WTC11 (cell line): ENCODE measurements around the gene MRPS23. TPM values are rescaled to one million over a fixed set of nuclear protein-coding genes. Genes with fewer than 3 reads are reported as not detected.
A peak's percentile ranks its signal among the peaks of the same experiment; 100 is the strongest.

Experiments
- ATAC-seq: fragments of 200-7000 bp; cut with Tn5 transposase; 2 replicates; pipeline ENCODE4 v1.10.0; 2021; ENCODE audit warnings: mild to moderate bottlenecking, moderate library complexity
- CTCF ChIA-PET: fragments of 300-600 bp; sonication (Branson Sonifier 250); formaldehyde crosslinking; loops from one replicate; lab custom pipeline; 2021; ENCODE audit warnings: antibody characterized with exemption; lab: Charles Lee
- POLR2A ChIA-PET: fragments of 350-600 bp; sonication (Branson Sonifier 250); formaldehyde crosslinking; loops from one replicate; lab custom pipeline; 2021; ENCODE audit warnings: antibody characterized with exemption; lab: Charles Lee
- DNase-seq: peaks from one replicate; pipeline ENCODE4 v3.0.0; 2021; ENCODE audit warnings: low spot score
- H3K27ac Mint-ChIP-seq: 2 replicates; pipeline ENCODE4 v1.8.0; 2021; ENCODE audit warnings: mixed read lengths
- H3K27me3 Mint-ChIP-seq: 2 replicates; pipeline ENCODE4 v1.8.0; 2021; ENCODE audit warnings: low read depth, mild to moderate bottlenecking, moderate library complexity, mixed read lengths
- H3K36me3 Mint-ChIP-seq: 2 replicates; pipeline ENCODE4 v1.8.0; 2021; ENCODE audit warnings: mixed read lengths
- H3K4me1 Mint-ChIP-seq: 2 replicates; pipeline ENCODE4 v1.8.0; 2022; ENCODE audit warnings: mixed read lengths
- H3K4me3 Mint-ChIP-seq: 2 replicates; pipeline ENCODE4 v1.8.0; 2021; ENCODE audit warnings: mild to moderate bottlenecking, moderate library complexity, mixed read lengths
- H3K9me3 Mint-ChIP-seq: 2 replicates; pipeline ENCODE4 v1.8.0; 2021; ENCODE audit warnings: mixed read lengths
- ARID4B ChIP-seq: sonication (generic); formaldehyde crosslinking; IDR thresholded peaks from 2 replicates; pipeline ENCODE4 v1.8.0; 2023; ENCODE audit warnings: missing genetic modification reagents, mild to moderate bottlenecking, borderline replicate concordance
- ESRRA ChIP-seq: sonication (generic); formaldehyde crosslinking; IDR thresholded peaks from 2 replicates; pipeline ENCODE4 v1.8.1; 2022; ENCODE audit warnings: mild to moderate bottlenecking, missing genetic modification reagents, borderline replicate concordance
- FOXK1 ChIP-seq: sonication (generic); formaldehyde crosslinking; IDR thresholded peaks from 2 replicates; pipeline ENCODE4 v1.8.0; 2022; ENCODE audit warnings: mild to moderate bottlenecking, moderate library complexity, missing genetic modification reagents
- FOXP1 ChIP-seq: sonication (generic); formaldehyde crosslinking; IDR thresholded peaks from 2 replicates; pipeline ENCODE4 v1.8.0; 2022; ENCODE audit warnings: missing genetic modification reagents, mild to moderate bottlenecking, moderate library complexity, borderline replicate concordance
- FOXP4 ChIP-seq: sonication (generic); formaldehyde crosslinking; IDR thresholded peaks from 2 replicates; pipeline ENCODE4 v1.8.0; 2022; ENCODE audit warnings: mild to moderate bottlenecking, missing genetic modification reagents
- GRHL2 ChIP-seq: fragments of 250-450 bp; sonication (Bioruptor Pico); IDR thresholded peaks from 2 replicates; pipeline ENCODE4 v1.8.0; 2022; ENCODE audit warnings: mild to moderate bottlenecking, moderate library complexity; ENCODE audit not compliant: insufficient replicate concordance, severe bottlenecking
- IRF2 ChIP-seq: sonication (generic); formaldehyde crosslinking; IDR thresholded peaks from 2 replicates; pipeline ENCODE4 v1.8.0; 2022; ENCODE audit warnings: low read depth, missing genetic modification reagents, borderline replicate concordance
- MAX ChIP-seq: sonication (generic); formaldehyde crosslinking; IDR thresholded peaks from 2 replicates; pipeline ENCODE4 v1.8.0; 2022; ENCODE audit warnings: mild to moderate bottlenecking, missing genetic modification reagents
- NFE2L1 ChIP-seq: sonication (generic); formaldehyde crosslinking; IDR thresholded peaks from 2 replicates; pipeline ENCODE4 v1.8.1; 2023; ENCODE audit warnings: missing genetic modification reagents
- OVOL2 ChIP-seq: fragments of 250-450 bp; sonication (Bioruptor Pico); IDR thresholded peaks from 2 replicates; pipeline ENCODE4 v1.9.0; 2021; ENCODE audit warnings: mild to moderate bottlenecking, borderline replicate concordance
- PRDM15 ChIP-seq: sonication (generic); formaldehyde crosslinking; IDR thresholded peaks from 2 replicates; pipeline ENCODE4 v1.8.0; 2022; ENCODE audit warnings: missing genetic modification reagents
- TEAD4 ChIP-seq: sonication (generic); formaldehyde crosslinking; IDR thresholded peaks from 2 replicates; pipeline ENCODE4 v1.8.0; 2022; ENCODE audit warnings: mild to moderate bottlenecking, missing genetic modification reagents
- USF2 ChIP-seq: sonication (generic); formaldehyde crosslinking; IDR thresholded peaks from 2 replicates; pipeline ENCODE4 v1.8.1; 2023; ENCODE audit warnings: mild to moderate bottlenecking, missing genetic modification reagents, moderate library complexity
- ZBTB21 ChIP-seq: sonication (generic); formaldehyde crosslinking; IDR thresholded peaks from 2 replicates; pipeline ENCODE4 v1.8.1; 2023; ENCODE audit warnings: mild to moderate bottlenecking, missing genetic modification reagents, borderline replicate concordance
- ZMAT4 ChIP-seq: fragments of 250-450 bp; sonication (Bioruptor Pico); IDR thresholded peaks from 2 replicates; pipeline ENCODE4 v1.9.0; 2021; ENCODE audit warnings: mild to moderate bottlenecking
- ZNF121 ChIP-seq: sonication (generic); formaldehyde crosslinking; IDR thresholded peaks from 2 replicates; pipeline ENCODE4 v1.8.0; 2023; ENCODE audit warnings: missing genetic modification reagents
- ZNF396 ChIP-seq: fragments of 250-450 bp; sonication (Bioruptor Pico); IDR thresholded peaks from 2 replicates; pipeline ENCODE4 v1.8.0; 2021; ENCODE audit warnings: mild to moderate bottlenecking, moderate library complexity, borderline replicate concordance
- total RNA-seq: library from RNA; stranded (reverse); gene quantifications from 3 replicates; pipeline ENCODE4 v1.2.3, GENCODE V29; 2021

The MRPS23 gene
- total RNA-seq, 1 experiment from 2014 or later, result 65.3 TPM

GRCh38 chr17:57898487-57899311 lies 48.9 kb upstream of the MRPS23 start:
- H3K27ac Mint-ChIP-seq, result peak overlapping the region; percentile 81
- ATAC-seq (peak; percentile 88), DNase-seq (peak; percentile 80)
- ChIA-PET POLR2A (interaction anchor here (1.0 to 1.2 kb wide), 3 partner anchors 48 to 109 kb away, joined by 3 to 5 read pairs (median 3); partner anchors contain the start of genes MRPS23 and VEZF1), CTCF (interaction anchor here (0.6 to 3.5 kb wide), 25 partner anchors 9 to 656 kb away, joined by 3 to 25 read pairs (median 4); partner anchors contain the start of genes CUEDC1 and VEZF1)
- H3K4me3 Mint-ChIP-seq, result no peak overlapping the region
- H3K27me3 Mint-ChIP-seq, result no peaks in the 10 kb centered on the region
- H3K9me3 Mint-ChIP-seq, result no peaks in the 10 kb centered on the region
- no peaks in the 10 kb centered on the region for H3K36me3 Mint-ChIP-seq
- peaks cover 41% of the 10 kb centered on the region for H3K4me1 Mint-ChIP-seq
- TF ChIP-seq USF2 (CRISPR knock-in tag) (no peak), ZMAT4 (CRISPR knock-in tag) (no peak), ZNF396 (CRISPR knock-in tag) (no peak), NFE2L1 (CRISPR knock-in tag) (no peak), TEAD4 (no peak), FOXP1 (no peak), GRHL2 (CRISPR knock-in tag) (no peak), MAX (CRISPR knock-in tag) (no peak), ZBTB21 (no peak), IRF2 (CRISPR knock-in tag) (no peak), FOXK1 (CRISPR knock-in tag) (no peak)

GRCh38 chr17:57895382-57896060 lies 45.7 kb upstream of the MRPS23 start:
- Mint-ChIP-seq H3K27ac (no peak overlapping the region; the same call in 1 of the 2 replicates), H3K27me3 (no peaks in the 10 kb centered on the region), H3K4me1 (peaks cover 38% of the 10 kb centered on the region), H3K4me3 (no peak overlapping the region), H3K36me3 (no peaks in the 10 kb centered on the region), H3K9me3 (no peaks in the 10 kb centered on the region)
- ATAC-seq (no peak), DNase-seq (no peak)
- CTCF ChIA-PET, result interaction anchor here (0.8 to 1.5 kb wide), 2 partner anchors 21 to 60 kb away, joined by 3 to 4 read pairs; partner anchors contain the start of gene CUEDC1
- POLR2A ChIA-PET, result interaction anchor here (0.8 kb wide), 1 partner anchor 104 kb away, joined by 4 read pairs; no protein-coding TSS in a partner anchor
- TF ChIP-seq FOXK1 (CRISPR knock-in tag) (no peak), PRDM15 (CRISPR knock-in tag) (no peak), USF2 (CRISPR knock-in tag) (no peak), FOXP4 (no peak), ARID4B (CRISPR knock-in tag) (no peak), OVOL2 (CRISPR knock-in tag) (no peak), ZNF121 (CRISPR knock-in tag) (no peak), ESRRA (CRISPR knock-in tag) (no peak)
